Measurements from ENCODE around the gene KHDC4.

The KHDC4 gene

GRCh38 chr1:155940482-155940992, 6.3 kb upstream of the KHDC4 start:
- peak overlapping the region; percentile 64 for H3K9ac ChIP-seq (ENCODE audit: low read depth, low read length, poor library complexity, severe bottlenecking)
- H3K9me3 ChIP-seq (ENCODE audit: insufficient read depth, low read depth, low read length), result no peaks in the 10 kb centered on the region
- 0 out of 2 replicates have a peak, but pooled peaks cover 4% of the 10 kb centered on the region for H3F3A ChIP-seq (ENCODE audit: low read depth)
- TF ChIP-seq CTCF (conservative IDR thresholded peaks at IDR 0.05; ENCODE audit: low read length) (no peak), EZH2phosphoT487 (IDR thresholded peaks at IDR 0.05; ENCODE audit: borderline replicate concordance) (no peak)
- H2AFZ ChIP-seq (ENCODE audit: low read length), result no peak overlapping the region
- H3K4me3 ChIP-seq (ENCODE audit: low read length, poor library complexity, severe bottlenecking), result peak overlapping the region; percentile 8
- no peaks in the 10 kb centered on the region for H3K36me3 ChIP-seq (ENCODE audit: insufficient read depth, low read length)
- no peaks in the 10 kb centered on the region for H3K79me2 ChIP-seq (ENCODE audit: insufficient read depth, low read length)
- H3K4me1 ChIP-seq (ENCODE audit: insufficient read depth, low read length, poor library complexity, severe bottlenecking), result peaks cover 22% of the 10 kb centered on the region
- peak overlapping the region; percentile 70 for H3K4me2 ChIP-seq (ENCODE audit: low read depth, low read length, poor library complexity, severe bottlenecking)
- no peaks in the 10 kb centered on the region for H4K20me1 ChIP-seq (ENCODE audit: insufficient read depth, low read length, poor library complexity, severe bottlenecking)
- H3K27me3 ChIP-seq (ENCODE audit: insufficient read depth, low read length, poor library complexity, severe bottlenecking), result no peaks in the 10 kb centered on the region
- no peaks in the 10 kb centered on the region for H3K9me2 ChIP-seq (replicated peaks; ENCODE audit: low read depth, low read length)

- H3K9ac ChIP-seq (ENCODE audit: low read depth, low read length, poor library complexity, severe bottlenecking), result no peak overlapping the region
Measured at GRCh38 chr1:155938220-155938627, 4.0 kb upstream of the KHDC4 start.

GRCh38 chr1:155934936-155935590, 850 bp upstream of the KHDC4 start:
- Histone ChIP-seq H3K9me3 (ENCODE audit: insufficient read depth, low read depth, low read length) (no peaks in the 10 kb centered on the region), H3K4me1 (ENCODE audit: insufficient read depth, low read length, poor library complexity, severe bottlenecking) (peaks cover 28% of the 10 kb centered on the region), H3K79me2 (ENCODE audit: insufficient read depth, low read length) (peaks cover 41% of the 10 kb centered on the region), H3K36me3 (ENCODE audit: insufficient read depth, low read length) (no peaks in the 10 kb centered on the region; the same call in none of the 2 replicates), H4K20me1 (ENCODE audit: insufficient read depth, low read length, poor library complexity, severe bottlenecking) (peaks cover 40% of the 10 kb centered on the region), H2AFZ (ENCODE audit: low read length) (peak overlapping the region; percentile 62), H3K9me2 (replicated peaks; ENCODE audit: low read depth, low read length) (no peaks in the 10 kb centered on the region), H3F3A (ENCODE audit: low read depth) (no peaks in the 10 kb centered on the region), H3K9ac (ENCODE audit: low read depth, low read length, poor library complexity, severe bottlenecking) (peak overlapping the region; percentile 97), H3K27me3 (ENCODE audit: insufficient read depth, low read length, poor library complexity, severe bottlenecking) (no peaks in the 10 kb centered on the region), H3K4me3 (ENCODE audit: low read length, poor library complexity, severe bottlenecking) (peak overlapping the region; percentile 94), H3K4me2 (ENCODE audit: low read depth, low read length, poor library complexity, severe bottlenecking) (peak overlapping the region; percentile 82)
- no peak for TF ChIP-seq CTCF (conservative IDR thresholded peaks at IDR 0.05; ENCODE audit: low read length)
- no peak for TF ChIP-seq EZH2phosphoT487 (IDR thresholded peaks at IDR 0.05; ENCODE audit: borderline replicate concordance)

More at GRCh38 chr1:155938220-155938627, 4.0 kb upstream of the KHDC4 start:
- Histone ChIP-seq H3K4me2 (ENCODE audit: low read depth, low read length, poor library complexity, severe bottlenecking) (no peak overlapping the region), H3K36me3 (ENCODE audit: insufficient read depth, low read length) (no peaks in the 10 kb centered on the region), H3K9me2 (replicated peaks; ENCODE audit: low read depth, low read length) (no peaks in the 10 kb centered on the region), H3K79me2 (ENCODE audit: insufficient read depth, low read length) (peaks cover 10% of the 10 kb centered on the region), H2AFZ (ENCODE audit: low read length) (no peak overlapping the region), H4K20me1 (ENCODE audit: insufficient read depth, low read length, poor library complexity, severe bottlenecking) (peaks cover 8% of the 10 kb centered on the region), H3K4me3 (ENCODE audit: low read length, poor library complexity, severe bottlenecking) (no peak overlapping the region), H3K4me1 (ENCODE audit: insufficient read depth, low read length, poor library complexity, severe bottlenecking) (peaks cover 27% of the 10 kb centered on the region), H3K9me3 (ENCODE audit: insufficient read depth, low read depth, low read length) (no peaks in the 10 kb centered on the region), H3K27me3 (ENCODE audit: insufficient read depth, low read length, poor library complexity, severe bottlenecking) (no peaks in the 10 kb centered on the region), H3F3A (ENCODE audit: low read depth) (no peaks in the 10 kb centered on the region)
- TF ChIP-seq EZH2phosphoT487 (IDR thresholded peaks at IDR 0.05; ENCODE audit: borderline replicate concordance) (no peak), CTCF (conservative IDR thresholded peaks at IDR 0.05; ENCODE audit: low read length) (peak; percentile 87)
